GM19397 (cell line): ENCODE results near the gene ECI2.
"Not testable (repeated sequence)": the region's sequence is repeated elsewhere in the genome, so short reads cannot be mapped to it uniquely, and the experiment has no call there.

Experiments used
- ATAC-seq: cut with Tn5 transposase; IDR thresholded peaks from one replicate; pipeline ENCODE4 v1.9.1; 2021; ENCODE audit warnings: mild to moderate bottlenecking, moderate library complexity; ENCODE audit not compliant: unreplicated experiment

ECI2 gene

DNA sequence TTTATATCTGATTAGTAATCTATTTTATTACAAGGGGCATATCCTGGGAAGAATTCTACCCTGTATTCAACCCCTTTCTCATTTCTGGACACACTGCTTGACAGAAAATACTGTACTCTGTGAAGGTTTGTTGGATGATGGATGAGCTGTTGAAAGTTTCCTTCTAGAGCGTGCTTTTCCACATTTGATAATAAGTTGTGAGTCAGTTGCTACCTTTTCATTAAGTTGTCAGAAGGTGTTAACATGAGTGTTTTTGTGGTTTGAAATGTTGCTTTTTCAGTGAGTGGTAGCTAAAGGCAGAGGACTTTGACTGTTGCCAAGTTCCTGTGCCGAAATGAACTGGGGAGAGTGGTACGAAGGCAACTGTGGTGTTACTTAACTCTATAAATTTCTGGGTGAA, 3.9 kb upstream of the ECI2 start:
- no peak for ATAC-seq

DNA sequence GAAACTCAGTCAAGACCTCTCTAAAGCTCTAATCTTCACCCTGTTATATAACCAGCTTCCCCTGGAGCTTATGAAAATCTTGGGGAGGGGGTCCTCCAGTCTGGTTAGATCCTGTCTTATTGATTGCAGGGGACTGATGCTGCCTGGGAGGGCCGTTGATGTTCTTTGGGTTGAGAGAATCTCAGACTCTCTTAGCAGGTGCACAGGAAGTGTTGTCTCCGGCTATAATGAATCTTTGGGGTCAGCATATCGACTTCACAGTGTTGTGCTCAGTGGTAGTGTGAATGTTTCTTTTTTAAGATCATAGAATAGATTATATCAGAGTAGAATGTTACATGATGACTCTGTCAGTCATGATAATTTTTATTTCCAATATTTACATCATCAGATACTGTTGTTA, 2.8 kb upstream of the ECI2 start:
- ATAC-seq, result no peak

DNA sequence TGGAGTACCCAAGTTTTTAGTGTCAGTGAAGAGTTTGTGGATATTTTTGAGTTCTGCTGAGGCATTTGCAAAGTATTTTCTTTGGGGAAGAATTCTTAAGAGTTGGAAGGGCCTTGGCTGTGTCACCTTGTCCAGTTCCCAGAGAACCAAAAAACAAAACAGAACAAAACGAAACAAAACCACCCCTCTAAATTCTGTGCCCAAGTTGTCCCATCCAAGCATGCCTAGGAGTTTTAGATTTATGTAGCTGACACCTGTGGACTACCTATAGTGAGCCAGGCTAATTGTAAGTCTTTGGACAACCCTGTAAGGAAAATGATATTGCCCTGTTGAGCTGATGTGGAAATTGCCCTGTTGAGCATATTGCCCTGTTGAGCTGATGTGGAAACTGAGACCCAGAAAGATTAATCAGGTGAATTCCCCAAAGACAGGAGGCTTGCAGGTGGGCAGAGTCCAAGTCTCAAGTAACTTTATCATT, 1.0 kb upstream of the ECI2 start:
- no peak for ATAC-seq

DNA sequence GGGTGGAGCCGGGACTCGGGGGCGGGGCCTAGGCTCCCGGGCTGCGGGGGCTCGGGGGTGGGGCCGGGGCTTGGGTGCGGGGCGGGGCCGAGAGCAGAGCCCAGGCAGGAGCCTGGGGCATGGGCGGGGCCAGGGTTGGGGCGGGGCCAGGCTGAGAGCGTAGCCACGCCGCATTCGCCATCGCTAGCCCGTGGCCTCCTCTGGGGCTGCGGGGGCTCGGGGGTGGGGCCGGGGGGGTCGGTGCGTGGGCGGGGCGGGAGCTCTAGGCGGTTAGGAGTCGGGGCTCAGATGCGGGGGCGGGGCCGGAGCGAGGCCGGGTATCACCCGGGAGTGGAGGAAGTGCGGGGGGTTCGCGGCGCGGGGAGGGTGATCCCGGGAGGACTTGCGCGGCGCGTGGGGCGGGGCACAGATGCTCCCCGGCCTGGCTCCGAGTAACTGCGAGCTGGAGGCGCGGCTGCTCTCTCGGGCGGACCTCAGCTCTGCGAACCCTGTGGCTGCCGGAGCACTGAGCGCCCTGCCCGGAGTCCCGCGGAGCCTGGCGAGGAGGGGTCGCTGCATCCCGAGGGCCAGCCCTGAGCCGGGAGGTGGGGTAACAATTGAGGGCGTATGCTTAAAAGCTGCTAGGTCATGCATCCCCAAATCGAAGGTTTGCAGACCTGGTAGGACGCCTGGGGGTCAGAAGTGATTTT, 434 bp upstream of the ECI2 start:
- ATAC-seq, result peak; percentile 80

DNA sequence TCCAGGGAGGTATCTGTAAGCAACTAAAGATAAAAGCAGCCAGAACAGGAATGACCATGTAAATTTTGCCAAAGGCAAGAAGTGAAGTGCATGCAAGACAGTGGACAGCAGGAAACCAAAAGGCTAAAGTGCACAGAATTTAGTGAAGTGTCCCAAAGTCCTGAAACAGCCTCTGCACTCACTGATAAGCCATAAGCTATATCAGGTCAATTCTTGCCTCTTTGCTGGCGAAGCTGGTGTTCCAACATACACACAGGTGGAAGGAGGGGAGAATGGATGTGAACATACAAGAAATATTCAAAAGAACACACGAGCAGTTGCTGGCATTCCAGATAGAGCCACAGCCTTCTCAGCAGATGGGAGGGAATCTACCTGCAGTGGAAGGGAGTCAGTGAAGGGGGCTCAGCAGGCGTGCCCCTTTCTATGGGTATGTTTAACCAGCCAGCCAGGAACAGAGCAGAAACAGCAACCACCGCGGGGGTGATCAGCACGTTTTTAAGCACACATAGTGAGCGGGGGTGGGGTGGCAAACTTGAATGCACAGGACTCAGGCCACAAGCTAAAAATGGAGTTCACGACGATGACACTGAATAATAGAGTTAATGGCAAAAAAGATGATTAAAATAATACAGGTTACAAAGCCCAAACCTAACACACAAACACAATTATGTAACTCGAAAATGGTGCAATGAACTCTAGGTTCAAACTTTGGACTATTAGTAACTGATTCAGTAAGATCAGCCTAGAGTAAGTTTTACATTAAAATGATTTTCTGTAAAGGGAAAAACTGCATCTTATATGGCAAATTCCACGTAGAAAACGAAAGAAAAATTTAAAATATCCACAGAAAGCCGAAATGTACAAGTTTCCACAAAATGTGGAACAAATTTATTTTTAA, 1.2 kb downstream of the ECI2 start:
- ATAC-seq, result no peak

DNA sequence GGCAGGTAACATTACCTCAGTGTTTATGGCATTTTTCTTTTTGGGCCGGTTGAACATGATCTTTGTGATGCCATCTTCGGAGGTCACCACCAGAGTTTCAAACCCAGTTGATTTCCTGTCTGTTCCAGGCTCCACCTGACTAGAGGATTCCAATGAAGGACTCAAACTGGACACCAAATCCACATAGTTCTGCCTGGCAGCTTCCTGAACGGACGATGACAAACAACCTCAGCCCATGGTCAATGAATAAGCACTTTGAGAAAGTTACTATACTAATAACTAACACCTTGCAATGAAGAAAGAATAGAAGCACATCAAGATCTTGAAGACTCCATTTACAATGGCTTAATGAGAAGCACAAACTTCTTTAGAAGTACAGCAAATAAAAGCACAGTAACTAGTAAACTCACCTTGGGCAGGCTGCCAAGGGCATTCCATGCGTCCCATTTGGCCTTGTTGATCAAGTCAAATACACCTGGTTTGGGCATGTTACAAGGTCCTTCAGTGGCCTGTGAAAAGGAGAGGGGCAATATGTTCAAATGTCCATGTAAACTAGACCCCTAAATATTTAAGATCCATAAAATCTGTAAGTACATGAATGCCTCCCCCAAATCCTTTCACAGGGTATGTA, 4.9 kb downstream of the ECI2 start:
- ATAC-seq, result no peak

DNA sequence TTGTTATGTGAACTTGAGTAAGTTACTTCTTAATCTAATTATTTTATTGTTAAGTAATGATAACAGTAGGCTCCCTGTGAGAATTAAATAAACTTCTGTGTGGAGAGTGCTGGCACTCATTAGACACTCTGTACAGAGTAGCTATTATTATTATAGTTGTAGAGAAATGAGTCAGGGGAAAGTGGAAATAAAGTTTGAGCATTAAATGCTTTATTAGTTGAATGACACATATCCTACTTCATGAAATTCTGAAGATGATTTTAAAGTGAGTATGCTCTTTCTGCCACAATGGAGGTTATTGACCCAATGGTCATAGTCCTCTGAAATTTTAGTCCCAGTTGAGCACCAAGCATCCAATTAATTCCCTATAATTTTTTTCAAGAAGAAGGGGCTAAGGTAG, 5.9 kb downstream of the ECI2 start:
- ATAC-seq, result no peak

DNA sequence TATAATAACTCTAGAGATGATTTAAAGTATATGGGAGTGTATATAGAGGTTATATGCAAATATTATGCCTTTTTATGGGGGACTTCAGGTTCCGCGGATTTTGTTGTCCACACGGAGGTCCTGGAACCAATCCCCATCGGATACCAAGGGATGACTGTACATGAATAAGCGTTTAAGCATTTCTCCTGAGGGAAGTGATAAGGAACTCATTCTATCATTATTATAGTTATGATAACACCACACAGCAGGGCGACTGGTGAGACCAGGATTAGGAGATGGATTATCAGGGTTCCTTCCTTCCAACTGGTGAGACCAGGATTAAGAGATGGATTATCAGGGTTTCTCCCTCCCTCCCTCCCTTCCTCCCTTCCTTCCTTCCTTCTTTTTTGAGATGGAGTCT, 6.6 kb downstream of the ECI2 start:
- ATAC-seq, result no peak

DNA sequence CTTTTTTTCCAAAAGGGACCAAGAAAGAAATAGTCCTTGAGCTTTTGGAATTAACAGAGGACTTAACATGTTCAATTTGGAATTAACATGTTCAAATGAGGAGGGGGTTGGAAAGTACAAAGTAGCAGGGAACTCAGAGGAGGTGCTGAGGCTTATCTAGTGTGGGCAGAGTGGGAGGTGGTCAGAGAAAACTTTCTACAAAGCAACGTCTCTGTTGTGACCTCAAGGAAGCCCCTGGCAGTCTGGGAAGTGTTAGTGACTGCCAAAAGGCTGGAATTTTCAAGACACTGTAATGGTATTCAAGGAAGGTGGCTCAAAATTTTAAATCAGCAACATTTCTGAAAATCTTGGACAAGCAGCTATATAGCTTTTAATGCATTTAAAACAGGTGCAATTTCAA, 7.3 kb downstream of the ECI2 start:
- ATAC-seq, result no peak

DNA sequence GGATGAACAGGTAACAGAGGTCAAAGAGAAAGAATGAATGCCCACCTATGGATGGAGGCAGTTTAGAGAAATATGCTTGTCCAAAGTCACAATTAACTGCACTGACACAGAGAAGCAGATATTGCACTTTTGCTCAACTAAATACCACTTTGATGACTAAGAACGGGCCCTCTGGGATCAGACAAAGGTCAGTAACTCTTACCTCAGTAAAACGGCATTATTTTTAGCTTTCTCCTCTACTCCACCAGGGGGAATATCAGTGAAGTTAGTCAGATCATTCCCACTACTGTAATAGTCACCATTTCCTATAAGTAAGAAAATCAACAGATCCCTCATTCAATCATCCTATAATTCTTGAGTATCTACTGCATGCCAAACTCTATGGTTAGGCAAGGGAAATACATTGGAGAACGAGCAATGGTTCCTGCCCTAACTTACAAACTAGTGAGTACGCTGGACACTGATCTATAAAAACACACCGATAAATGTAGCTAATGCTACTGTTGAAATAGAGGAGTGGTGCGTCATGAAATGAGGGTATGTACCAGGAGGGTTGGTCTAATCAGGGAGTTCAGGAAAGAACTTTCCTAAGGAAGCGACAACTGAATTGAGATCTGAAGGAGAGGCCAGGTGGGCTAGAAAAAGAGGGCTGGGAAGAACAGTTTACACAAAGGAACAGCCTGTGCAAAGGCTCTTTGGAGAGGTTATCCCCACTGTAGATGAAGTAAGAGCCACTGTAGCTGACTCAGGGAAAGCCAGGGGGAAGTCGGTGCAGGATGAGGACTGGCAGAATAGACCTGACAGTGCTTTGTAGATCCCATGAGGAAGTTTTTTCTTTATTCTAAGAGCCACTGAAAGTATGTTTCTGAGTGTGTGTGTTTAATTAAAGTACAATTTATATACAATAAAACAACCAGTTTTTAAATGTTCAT, 9.2 kb downstream of the ECI2 start:
- no peak for ATAC-seq

DNA sequence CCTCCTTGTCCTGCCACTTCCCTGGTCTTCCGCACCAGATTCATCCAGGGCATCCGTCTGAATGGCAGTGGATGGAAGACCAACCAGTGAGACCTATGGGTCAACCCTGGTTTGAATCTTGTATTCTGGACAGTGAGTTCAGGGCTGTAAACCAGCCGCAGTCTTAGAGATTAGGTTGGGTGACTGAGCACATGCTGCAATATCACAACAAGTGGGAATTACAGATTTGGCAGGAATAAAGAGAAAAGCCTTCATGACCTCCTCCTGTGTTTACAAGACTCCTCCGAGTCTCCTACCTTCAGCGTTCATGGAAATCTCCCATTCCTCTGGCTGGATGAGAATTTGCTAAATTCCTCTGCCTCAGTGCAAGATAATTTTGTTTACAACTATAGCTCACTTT, 9.9 kb downstream of the ECI2 start:
- ATAC-seq, result no peak

DNA sequence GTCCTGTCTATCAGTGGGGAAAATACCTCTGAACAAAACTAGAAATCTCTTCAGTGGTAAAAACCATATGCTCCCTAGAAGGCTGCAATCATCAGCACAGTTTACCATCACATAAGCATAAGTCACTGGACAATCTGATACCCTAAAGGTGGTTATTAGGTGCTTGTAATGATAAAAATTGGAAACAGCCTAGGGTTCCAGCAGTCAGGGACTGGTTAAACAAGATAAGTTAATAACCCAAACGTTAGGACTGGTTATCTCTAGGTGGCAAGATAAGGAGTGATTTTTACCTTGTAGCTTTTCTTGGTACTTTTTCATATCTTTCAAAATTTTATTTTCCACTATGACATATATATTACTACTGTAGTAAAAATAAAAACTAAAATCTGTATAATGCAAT, 11.0 kb downstream of the ECI2 start:
- no peak for ATAC-seq

DNA sequence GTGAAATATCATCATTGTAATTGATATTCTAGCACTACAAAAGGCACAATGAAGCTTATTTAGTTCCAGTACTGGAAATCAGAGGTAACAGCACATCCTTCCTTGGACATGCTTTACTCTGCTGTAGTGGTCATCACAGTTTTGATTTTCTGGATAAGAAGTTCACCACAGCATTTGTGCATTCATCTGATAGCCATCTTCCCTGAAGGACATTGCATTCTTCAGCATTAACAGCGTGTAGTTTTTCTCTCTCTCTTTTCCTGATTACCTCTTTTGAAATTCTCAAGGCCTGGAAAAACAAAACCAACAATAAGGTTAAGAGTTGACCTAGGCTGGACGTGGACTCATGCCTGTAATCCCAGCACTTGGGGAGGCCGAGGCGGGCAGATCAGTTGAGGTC, 19.6 kb downstream of the ECI2 start:
- no peak for ATAC-seq

DNA sequence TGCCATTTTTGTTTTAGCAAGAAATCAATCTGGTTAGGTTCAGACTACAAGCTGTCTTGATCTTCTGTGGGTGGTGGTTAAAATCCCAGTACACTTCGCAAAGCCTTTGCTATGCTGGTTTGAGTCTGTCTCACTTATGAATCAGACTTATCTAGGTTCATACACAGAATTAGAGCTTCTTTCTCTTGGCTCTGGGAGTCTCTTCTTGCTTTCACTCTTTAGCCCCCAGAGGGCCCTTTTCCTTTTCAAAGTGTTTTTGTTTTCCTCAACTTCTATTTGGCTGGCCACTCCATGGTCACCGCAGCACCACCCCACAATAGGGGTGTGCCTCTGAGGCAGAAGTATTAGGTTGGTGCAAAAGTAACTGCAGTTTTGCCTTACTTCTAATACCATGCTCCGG, 21.3 kb downstream of the ECI2 start:
- no peak for ATAC-seq

DNA sequence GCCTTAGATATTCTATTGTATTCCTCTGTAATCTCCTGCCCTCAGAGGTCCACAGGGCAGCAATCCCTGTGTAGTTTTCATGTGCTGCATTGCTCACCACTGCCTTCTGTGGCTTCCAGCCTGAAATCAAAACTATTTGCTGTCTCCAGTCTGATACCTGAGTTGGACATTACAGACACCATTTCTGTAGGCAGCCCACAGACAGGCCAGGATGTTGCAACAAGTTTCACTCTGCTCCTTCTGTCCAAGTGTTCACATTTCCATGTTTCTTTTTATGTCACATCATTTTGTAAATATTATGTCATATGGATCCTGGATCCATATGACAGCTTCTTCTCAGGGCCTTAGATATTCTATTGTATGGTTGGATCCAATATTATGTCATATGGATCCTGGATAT, 21.7 kb downstream of the ECI2 start:
- no peak for ATAC-seq

DNA sequence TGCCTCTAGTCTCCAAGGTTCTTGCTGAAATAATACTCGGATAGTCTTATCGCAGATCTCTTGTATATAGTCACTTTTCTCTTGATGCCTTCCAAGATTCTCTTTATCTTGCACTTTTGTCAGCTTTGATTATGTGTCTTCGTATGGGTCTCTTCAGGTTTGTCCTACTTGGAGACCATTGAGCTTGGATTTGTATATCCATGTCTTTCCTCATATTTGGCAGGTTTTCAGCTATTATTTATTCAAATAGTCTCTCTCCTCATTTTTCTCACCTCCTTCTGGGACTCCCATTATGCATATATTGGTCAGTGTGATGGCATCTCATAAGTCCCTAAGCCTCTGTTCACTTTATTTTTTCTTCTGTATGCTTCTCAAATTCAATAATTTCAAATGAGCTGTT, 23.0 kb downstream of the ECI2 start:
- ATAC-seq, result no peak

DNA sequence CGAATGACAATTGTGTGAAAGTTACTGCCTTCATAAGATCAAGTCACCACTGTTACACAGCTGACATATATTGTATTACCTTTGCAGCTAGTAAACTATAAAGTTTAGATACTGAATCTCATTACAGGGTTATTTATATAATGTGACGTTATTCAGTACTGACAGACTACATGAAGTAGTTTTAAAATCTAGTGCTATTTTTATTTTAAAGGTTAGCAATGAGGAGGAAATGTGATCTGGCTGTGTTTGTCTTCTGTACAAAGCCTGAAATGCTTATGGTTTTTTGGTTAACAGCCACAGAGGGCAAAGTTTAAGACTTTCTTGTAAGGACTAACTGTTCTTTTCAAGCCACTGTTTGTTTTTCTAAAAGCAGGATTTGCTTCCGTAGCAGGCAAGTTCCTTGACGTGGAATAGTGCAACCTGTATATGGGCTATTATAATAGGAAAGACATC, 26.0 kb downstream of the ECI2 start:
- not testable (repeated sequence) for ATAC-seq

DNA sequence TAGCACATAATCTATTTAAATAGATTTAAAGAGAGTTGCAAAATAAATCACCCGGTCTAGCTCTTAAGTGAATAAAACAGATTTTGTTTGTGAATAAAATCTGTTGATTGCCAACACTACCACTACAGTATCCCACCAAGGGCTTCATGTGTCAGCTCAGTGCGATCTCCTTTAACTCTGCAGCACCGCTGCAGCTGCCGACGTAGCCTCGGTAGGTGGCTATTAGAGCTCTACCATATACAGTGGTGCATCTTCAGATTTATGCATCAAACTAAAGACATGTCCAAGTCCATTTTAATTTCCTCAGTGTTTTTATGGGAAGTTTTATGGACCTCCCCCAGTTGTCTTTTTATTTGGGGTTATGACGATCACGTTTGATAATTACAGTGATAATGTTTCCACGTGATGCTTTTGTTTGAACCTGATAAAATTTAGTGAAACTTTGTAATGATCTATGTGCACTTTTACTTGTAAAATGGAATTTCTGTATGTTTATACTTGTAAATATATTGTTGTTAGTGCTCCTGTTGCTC, 26.7 kb downstream of the ECI2 start:
- no peak for ATAC-seq

DNA sequence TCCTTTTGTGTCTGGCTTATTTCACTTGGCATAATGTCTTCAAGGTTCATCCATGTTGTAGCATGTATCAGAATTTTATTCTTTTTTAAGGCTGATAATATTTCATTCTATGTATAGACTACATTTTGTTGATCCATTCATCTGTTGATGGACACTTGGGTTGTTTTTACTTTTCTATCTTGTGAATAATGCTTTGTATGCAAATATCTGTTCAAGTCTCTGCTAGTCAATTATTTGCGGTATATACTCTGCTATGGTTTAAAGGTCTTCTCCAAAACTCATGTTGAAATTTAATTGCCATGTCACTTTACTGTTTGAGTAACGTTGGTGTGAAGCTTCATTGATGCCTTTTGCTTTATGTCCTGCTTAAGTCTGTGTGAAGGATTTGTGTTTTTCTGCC, 27.5 kb downstream of the ECI2 start:
- no peak for ATAC-seq

DNA sequence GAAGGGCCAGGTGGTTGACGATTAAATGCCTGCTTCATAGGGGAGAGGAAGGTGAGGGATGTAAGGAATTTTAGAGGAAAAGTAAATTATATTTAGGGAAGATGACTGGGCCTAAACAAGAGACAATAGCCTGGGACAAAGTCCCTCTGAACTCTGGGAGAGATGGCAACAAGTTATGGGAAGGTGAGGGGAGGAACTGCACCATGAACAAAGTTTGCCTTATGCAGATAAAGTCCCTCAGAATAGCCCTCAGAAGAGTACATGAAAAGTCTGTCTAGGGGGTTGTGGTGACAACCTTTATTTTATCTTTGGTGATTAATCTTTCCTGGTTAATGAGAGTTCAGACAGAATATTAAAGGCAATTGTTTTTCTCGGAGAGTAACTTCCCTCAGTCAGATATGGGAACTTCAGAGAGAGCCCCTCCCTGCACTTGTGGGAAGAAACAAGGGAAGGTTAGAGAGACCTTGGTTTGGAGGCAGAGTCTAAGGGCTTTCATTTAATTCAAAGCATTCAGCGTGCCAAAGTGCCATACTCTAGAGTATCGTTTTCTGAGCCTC, 29.3 kb downstream of the ECI2 start:
- ATAC-seq, result no peak
